ENCODE data around the gene UNC13C.

DNA sequence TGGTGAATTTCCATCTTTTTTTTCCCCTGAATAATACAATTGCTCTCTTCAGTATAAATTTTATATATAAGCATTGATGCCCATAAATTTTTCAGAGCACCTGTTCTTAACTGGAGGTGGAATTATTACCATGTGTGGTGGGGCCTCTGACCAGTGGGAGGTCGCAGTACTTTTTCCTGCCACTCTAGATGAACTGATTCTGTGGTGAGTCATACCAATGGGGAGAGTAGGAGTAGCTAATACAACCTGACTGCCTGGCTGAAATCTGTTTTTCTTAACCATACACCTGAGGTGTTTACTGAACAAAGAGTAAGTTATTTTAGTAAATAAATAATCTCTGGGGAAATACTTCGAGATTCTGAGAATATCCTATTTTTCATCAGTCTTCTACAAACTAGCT, 67.2 kb downstream of the UNC13C start:
- TF ChIP-seq CTCF (conservative IDR thresholded peaks at IDR 0.05; ENCODE audit: low read length): no peak
- TF ChIP-seq EZH2phosphoT487 (IDR thresholded peaks at IDR 0.05; ENCODE audit: borderline replicate concordance, low read depth, low read length): no peak

All from OCI-LY7 (cell line).